Measurements from ENCODE around the gene WDFY3. TPM values are rescaled to one million over a fixed set of nuclear protein-coding genes. Genes with fewer than 3 reads are reported as not detected.

WDFY3 gene
- total RNA-seq, 2 donors from 2014 or later = 0.21 to 0.59 TPM

DNA sequence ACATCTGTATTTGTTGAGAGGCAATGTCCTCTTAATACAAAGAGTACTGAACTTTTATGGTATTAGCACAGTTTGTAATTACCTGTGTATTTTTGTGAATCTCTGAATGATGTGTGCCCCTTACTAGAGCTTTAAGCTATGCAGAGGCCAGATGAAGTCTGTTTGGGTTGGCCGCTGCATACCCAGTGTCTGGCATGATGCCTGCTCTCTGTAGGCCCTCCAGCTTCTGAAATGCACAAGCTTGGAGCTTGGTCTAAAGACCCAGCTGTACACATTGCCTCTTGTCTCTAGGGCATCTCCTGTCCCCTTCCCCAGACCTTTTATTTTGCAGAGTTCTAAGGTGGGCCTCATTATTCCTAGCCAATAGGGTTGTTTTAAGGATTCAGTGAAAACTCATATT is 315.0 kb downstream of the WDFY3 start:
- H3K4me1 Mint-ChIP-seq (ENCODE audit: low read depth in 2 of 2) = no peaks in the 10 kb centered on the region
- H3K9me3 Mint-ChIP-seq = peaks cover 6% of the 10 kb centered on the region
- no peak overlapping the region for H3K4me3 Mint-ChIP-seq
- DNase-seq (ENCODE audit: low spot score) (no peak), ATAC-seq (no peak)
- no peaks in the 10 kb centered on the region for H3K27me3 Mint-ChIP-seq
- peaks cover 2% of the 10 kb centered on the region for H3K36me3 Mint-ChIP-seq
- H3K27ac Mint-ChIP-seq = no peak overlapping the region

DNA sequence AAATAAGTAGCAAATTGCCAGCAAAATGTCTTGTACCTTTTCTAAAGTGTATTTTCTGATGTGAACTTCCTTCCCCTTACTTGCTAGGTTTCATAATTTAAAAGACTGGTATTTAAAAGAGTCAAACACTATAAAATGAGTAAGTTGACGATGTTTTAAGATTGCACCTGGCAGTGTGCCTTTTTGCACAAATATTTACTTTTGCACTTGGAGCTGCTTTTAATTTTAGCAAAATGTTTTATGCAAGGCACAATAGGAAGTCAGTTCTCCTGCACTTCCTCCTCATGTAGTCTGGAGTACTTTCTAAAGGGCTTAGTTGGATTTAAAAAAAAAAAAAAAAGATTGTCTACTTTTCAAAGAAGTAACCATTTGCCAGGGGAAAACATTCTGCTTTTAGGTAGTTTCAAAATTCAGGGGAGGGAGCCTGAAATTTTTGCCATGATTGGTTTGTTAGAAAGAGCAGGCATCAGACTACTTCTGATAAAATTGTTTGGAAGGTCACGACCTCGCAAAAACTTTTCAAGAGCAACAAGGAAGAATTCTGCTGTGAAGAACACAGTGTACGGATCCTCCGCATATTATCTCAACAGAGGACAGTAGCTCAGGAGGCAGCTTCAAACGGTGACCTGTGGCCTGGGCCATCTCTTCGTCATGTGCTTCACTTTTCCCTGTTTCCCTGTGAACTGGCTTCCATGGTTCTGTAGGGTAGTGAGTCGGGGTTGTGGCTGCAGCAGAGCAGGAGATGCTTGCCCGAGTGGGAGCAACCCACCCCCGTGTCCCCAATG is 317.4 kb downstream of the WDFY3 start:
- ATAC-seq (no peak), DNase-seq (ENCODE audit: low spot score) (no peak)
- Mint-ChIP-seq H3K36me3 (no peaks in the 10 kb centered on the region), H3K4me1 (ENCODE audit: low read depth in 2 of 2) (no peaks in the 10 kb centered on the region), H3K9me3 (peaks cover 4% of the 10 kb centered on the region), H3K27ac (no peak overlapping the region), H3K27me3 (no peaks in the 10 kb centered on the region), H3K4me3 (no peak overlapping the region)

DNA sequence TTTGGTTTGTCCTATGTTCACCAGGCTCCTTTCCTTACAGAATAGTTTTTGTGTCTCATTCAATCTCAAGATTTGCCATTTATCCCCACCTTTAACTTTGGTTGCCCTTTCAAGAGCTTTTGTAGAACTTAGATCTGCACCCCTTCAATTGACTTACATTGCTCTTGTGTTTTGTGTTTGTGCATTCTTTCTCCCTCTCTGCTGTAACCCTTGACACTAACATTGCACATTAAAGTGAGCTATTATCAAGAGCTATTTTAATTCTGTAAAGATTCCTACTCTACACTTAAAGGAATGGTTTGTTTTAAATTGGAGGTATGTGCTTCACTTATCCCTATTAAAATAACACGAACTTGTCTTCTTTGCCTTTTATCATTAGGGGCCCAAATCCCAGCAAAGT is 318.3 kb downstream of the WDFY3 start:
- no peaks in the 10 kb centered on the region for H3K4me1 Mint-ChIP-seq (ENCODE audit: low read depth in 2 of 2)
- no peaks in the 10 kb centered on the region for H3K36me3 Mint-ChIP-seq
- no peak overlapping the region for H3K27ac Mint-ChIP-seq
- H3K27me3 Mint-ChIP-seq = no peaks in the 10 kb centered on the region
- no peak overlapping the region for H3K4me3 Mint-ChIP-seq
- ATAC-seq = no peak
- H3K9me3 Mint-ChIP-seq = peaks cover 4% of the 10 kb centered on the region
- DNase-seq (ENCODE audit: low spot score) = no peak

DNA sequence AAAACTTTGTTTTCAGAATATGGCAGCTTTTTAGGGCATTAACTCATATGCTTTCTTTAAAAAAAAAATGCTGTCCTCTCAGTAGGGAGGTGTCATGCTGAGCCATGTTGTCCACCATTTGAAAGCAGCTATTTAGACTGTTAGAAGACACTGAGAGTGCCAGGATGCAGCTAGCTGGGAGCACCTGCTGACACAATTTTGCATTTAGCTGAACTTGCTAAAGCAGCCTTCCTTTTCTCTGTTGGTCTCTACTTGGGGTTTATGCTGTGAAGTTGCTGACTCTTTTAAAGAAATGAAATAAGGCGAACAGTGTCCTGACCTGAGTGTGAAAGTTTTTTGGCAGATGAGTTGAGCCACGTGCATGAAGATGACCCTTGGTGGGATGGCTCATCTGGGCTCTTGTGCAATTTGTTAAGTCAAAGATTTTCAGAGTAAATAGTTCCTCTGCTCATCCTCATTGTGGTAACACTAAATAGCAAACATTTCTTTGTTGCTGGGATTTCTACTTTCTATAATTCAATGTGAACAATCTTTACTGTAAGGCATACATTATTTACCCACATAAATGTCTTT is 319.1 kb downstream of the WDFY3 start:
- DNase-seq (ENCODE audit: low spot score) = no peak
- Mint-ChIP-seq H3K27ac (no peak overlapping the region), H3K4me1 (ENCODE audit: low read depth in 2 of 2) (no peaks in the 10 kb centered on the region), H3K36me3 (no peaks in the 10 kb centered on the region), H3K4me3 (no peak overlapping the region), H3K9me3 (peaks cover 4% of the 10 kb centered on the region), H3K27me3 (no peaks in the 10 kb centered on the region)
- no peak for ATAC-seq

DNA sequence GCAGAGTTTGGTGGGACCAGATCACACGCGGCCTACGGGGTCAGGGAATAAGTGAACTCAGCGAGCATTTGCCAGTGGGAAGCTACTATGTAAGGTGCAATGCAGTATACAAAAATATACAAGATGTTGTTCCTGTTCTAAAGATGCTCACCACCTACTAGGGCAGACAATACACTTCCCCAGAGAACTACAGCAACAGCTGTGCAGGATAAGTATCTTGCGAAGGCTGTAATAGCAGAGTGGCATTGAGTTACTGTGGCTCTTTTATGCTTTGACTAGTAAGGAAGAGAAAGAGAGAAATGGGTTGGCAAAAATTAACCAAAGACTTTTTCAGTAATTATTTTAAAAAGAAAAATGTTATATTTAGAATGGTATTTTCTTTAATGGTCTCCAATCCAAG is 322.4 kb downstream of the WDFY3 start:
- peaks cover 4% of the 10 kb centered on the region for H3K9me3 Mint-ChIP-seq
- no peak overlapping the region for H3K27ac Mint-ChIP-seq
- DNase-seq (ENCODE audit: low spot score) (no peak), ATAC-seq (no peak)
- H3K36me3 Mint-ChIP-seq = no peaks in the 10 kb centered on the region
- no peak overlapping the region for H3K4me3 Mint-ChIP-seq
- no peaks in the 10 kb centered on the region for H3K4me1 Mint-ChIP-seq (ENCODE audit: low read depth in 2 of 2)
- no peaks in the 10 kb centered on the region for H3K27me3 Mint-ChIP-seq

DNA sequence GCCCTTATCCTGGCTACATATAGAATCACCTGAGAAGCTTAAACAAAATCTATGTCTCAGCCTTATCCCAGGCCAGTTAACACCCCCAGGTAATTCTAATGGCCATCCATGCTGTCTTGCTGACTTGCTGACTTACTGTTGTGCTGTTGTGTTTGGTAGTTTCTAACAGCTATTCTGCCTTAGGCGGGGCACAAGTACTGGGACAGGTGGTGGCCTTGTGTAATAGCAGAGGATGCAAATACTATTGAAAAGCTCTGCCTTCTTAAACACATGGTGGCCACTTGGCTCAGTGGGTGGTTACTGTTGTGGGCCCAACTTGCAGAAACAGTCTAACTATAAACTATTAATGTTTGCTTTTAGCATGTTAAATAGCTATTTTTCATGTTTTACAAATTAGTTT is 327.3 kb downstream of the WDFY3 start:
- Mint-ChIP-seq H3K4me3 (no peak overlapping the region), H3K4me1 (ENCODE audit: low read depth in 2 of 2) (no peaks in the 10 kb centered on the region), H3K27me3 (no peaks in the 10 kb centered on the region), H3K9me3 (peaks cover 10% of the 10 kb centered on the region), H3K36me3 (no peaks in the 10 kb centered on the region), H3K27ac (no peak overlapping the region)
- no peak for DNase-seq (ENCODE audit: low spot score)
- ATAC-seq = no peak

DNA sequence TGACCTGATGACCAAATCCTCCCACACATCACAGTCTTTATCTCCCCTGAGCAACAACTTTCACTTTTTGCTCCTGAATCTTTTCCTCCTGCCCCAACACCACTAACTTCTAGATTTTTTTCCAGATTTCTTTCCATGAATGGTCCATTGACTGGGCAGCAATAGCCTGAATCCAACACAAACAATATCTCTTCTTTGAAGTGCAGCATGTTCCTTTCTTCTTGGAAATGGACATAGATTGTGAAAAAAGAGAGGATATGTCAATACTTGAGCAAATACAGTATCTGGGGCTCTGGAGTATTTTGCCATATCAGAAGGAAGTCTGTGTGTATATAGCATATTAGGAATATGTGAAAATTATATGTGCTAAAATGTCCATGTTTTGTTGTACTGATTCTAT is 328.4 kb downstream of the WDFY3 start:
- Mint-ChIP-seq H3K27ac (no peak overlapping the region), H3K27me3 (no peaks in the 10 kb centered on the region), H3K4me3 (no peak overlapping the region), H3K36me3 (no peaks in the 10 kb centered on the region), H3K9me3 (peaks cover 10% of the 10 kb centered on the region), H3K4me1 (ENCODE audit: low read depth in 2 of 2) (no peaks in the 10 kb centered on the region)
- no peak for DNase-seq (ENCODE audit: low spot score)
- ATAC-seq = no peak

DNA sequence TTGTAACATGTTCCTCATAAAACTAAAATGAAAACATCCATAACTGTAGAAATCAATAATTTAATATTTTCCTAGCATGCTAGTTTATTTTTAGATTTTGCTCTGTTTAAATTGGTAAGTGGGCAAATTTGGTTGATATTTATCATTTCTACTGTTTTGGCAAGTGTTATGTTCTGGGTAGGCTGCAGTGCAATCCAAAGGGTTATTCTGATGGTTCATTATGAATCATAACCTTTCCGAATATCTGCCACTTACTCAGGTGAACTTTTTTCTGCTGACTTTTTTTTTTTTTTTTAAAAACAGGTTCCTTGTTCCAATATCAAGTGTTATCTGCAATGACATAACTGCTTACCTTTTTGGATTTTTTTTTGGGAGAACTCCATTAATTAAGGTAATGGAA is 331.5 kb downstream of the WDFY3 start:
- H3K27me3 Mint-ChIP-seq = no peaks in the 10 kb centered on the region
- H3K27ac Mint-ChIP-seq = no peak overlapping the region
- H3K4me1 Mint-ChIP-seq (ENCODE audit: low read depth in 2 of 2) = no peaks in the 10 kb centered on the region
- DNase-seq (ENCODE audit: low spot score) (no peak), ATAC-seq (no peak)
- H3K36me3 Mint-ChIP-seq = no peaks in the 10 kb centered on the region
- H3K4me3 Mint-ChIP-seq = no peak overlapping the region
- H3K9me3 Mint-ChIP-seq = peaks cover 10% of the 10 kb centered on the region

DNA sequence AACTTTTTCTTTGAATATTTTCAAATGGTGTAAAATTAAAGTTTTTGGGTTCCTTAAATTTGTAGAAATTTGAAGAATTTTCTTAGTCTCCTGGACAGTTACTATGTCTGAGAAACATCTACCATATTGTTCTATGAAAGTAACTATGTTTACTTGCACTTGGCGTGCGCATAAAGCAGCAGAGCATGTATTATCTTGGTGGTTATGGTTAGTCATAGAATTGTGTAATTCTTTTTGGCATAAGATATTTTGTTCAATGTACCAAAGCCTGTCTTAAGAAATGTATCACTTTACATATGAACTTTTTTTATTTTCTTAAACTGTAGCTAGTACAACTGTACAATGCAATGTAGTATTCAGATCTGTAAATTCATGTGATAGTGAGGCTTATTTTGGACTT is 334.4 kb downstream of the WDFY3 start:
- Mint-ChIP-seq H3K9me3 (peaks cover 4% of the 10 kb centered on the region), H3K4me1 (ENCODE audit: low read depth in 2 of 2) (no peaks in the 10 kb centered on the region), H3K27me3 (no peaks in the 10 kb centered on the region), H3K27ac (no peak overlapping the region), H3K4me3 (no peak overlapping the region), H3K36me3 (no peaks in the 10 kb centered on the region)
- DNase-seq (ENCODE audit: low spot score) (no peak), ATAC-seq (no peak)

DNA sequence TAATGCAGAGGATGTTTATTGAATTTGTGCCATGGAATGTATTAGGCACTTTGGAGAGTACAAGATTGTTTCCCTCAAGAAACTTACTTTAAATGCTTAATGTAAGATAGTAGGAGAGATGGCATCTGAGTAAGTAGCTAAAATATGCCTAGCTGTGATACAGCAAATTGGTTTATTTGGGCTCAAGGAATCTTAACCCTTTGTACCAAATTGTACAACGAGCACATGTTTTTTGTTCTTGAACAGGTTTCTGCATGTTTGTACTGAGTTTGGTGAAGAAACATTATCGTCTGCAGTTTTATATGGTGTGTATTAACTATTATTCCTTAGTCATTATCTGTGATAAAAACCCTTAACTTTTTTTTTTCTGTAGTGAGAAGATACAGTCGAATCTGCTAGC is 334.9 kb downstream of the WDFY3 start:
- H3K9me3 Mint-ChIP-seq = peaks cover 4% of the 10 kb centered on the region
- no peak overlapping the region for H3K4me3 Mint-ChIP-seq
- no peaks in the 10 kb centered on the region for H3K27me3 Mint-ChIP-seq
- H3K27ac Mint-ChIP-seq = no peak overlapping the region
- ATAC-seq = no peak
- H3K36me3 Mint-ChIP-seq = no peaks in the 10 kb centered on the region
- H3K4me1 Mint-ChIP-seq (ENCODE audit: low read depth in 2 of 2) = no peaks in the 10 kb centered on the region
- DNase-seq (ENCODE audit: low spot score) = no peak

DNA sequence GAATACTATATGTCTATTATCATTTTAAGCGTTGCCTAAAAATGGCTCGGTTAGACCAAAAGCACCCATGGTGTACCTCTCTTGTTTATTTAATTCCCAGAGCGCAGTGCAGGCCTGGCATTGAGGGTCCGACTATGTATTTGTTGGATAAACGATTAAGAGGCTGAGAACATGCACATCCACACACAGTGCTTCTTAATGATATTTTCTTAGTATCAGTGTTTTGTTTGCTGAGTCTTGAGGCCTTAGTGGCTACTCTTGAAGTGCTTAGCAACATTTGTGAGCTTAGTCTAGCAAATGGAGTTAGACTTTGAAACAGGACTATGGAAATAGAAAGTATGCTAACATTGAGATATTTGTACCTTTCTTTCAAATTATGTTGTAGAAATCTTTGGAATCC is 339.8 kb downstream of the WDFY3 start:
- no peak overlapping the region for H3K4me3 Mint-ChIP-seq

DNA sequence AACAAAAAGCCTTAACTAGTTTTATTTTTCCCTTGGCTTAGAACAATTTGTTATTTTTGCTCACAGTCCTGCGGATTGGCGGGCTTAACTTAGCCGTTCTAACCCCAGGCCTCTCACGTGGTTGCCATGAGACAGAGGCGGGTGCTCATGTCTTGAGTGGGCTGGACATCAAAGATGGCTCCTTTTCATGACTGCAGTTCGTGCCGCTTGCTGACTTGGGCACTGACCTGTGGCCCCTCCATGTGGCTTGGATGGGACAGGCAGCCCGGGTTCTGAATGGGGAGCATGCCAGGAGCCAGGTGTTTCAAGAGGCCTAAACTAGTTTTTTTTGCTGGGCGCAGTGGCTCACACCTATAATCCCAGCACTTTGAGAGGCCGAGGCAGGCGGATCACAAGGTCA is 342.8 kb downstream of the WDFY3 start:
- Mint-ChIP-seq H3K4me3 (no peak overlapping the region), H3K4me1 (ENCODE audit: low read depth in 2 of 2) (no peaks in the 10 kb centered on the region), H3K27me3 (no peaks in the 10 kb centered on the region), H3K36me3 (no peaks in the 10 kb centered on the region), H3K27ac (no peak overlapping the region), H3K9me3 (peaks cover 10% of the 10 kb centered on the region)
- DNase-seq (ENCODE audit: low spot score) (no peak), ATAC-seq (no peak)

More for the DNA sequence above, 339.8 kb downstream of the WDFY3 start:
- Mint-ChIP-seq H3K4me1 (ENCODE audit: low read depth in 2 of 2) (no peaks in the 10 kb centered on the region), H3K36me3 (no peaks in the 10 kb centered on the region), H3K27ac (no peak overlapping the region), H3K27me3 (no peaks in the 10 kb centered on the region), H3K9me3 (peaks cover 10% of the 10 kb centered on the region)
- ATAC-seq = no peak
- DNase-seq (ENCODE audit: low spot score) = no peak

DNA sequence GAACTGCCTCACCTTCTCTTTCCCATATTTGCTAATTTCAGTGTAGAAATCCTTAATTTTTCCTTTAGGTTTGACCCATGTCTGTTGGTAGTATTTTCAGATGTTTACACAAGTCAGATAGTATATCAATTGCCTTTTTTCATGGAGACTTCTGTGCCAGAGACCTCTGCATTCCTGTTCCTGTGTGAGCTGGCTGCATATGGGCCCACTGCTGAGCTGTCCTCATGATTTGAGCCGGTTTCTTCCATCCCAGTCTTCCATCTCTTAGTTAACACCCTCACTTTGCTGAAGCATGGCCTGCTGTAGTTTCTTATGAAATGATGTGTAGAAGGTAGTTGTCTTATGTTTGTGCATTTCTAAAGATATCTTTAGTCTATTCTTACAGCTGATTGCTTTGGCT is 343.5 kb downstream of the WDFY3 start:
- no peaks in the 10 kb centered on the region for H3K27me3 Mint-ChIP-seq
- no peaks in the 10 kb centered on the region for H3K4me1 Mint-ChIP-seq (ENCODE audit: low read depth in 2 of 2)
- ATAC-seq (no peak), DNase-seq (ENCODE audit: low spot score) (no peak)
- H3K36me3 Mint-ChIP-seq = no peaks in the 10 kb centered on the region
- H3K4me3 Mint-ChIP-seq = no peak overlapping the region
- H3K27ac Mint-ChIP-seq = no peak overlapping the region
- H3K9me3 Mint-ChIP-seq = peaks cover 10% of the 10 kb centered on the region
